CD4-positive, alpha-beta T cell treated with Interleukin-2 at 100 ng/mL for 4 hours (primary cell): ENCODE measurements around the gene SPDYE4.

Source experiments
- DNase-seq: peaks from one replicate; pipeline ENCODE4 v3.0.0-alpha.2; 2020; ENCODE audit warnings: low spot score

SPDYE4 gene

DNA sequence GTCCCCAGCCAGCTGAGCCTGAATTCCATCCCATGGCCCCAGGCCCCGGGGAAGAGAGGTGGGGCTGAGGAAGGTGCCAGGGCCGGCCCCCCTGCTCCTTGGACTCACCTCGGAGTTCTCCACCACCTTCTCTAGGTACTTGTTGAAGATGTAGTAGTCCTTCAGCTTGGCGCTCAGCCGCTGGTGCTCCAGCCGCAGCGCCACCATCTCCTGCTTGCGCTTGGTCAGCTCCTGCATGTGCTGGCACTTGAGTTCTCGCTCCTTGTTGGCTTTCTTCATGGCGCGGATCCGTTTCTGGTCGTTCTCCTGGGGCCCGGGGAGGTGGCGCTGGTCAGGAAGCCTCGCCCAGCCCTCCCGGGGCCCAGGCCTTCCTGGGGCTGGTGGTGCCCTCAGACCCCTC lies 17.0 kb downstream of the SPDYE4 start:
- DNase-seq: no peak

DNA sequence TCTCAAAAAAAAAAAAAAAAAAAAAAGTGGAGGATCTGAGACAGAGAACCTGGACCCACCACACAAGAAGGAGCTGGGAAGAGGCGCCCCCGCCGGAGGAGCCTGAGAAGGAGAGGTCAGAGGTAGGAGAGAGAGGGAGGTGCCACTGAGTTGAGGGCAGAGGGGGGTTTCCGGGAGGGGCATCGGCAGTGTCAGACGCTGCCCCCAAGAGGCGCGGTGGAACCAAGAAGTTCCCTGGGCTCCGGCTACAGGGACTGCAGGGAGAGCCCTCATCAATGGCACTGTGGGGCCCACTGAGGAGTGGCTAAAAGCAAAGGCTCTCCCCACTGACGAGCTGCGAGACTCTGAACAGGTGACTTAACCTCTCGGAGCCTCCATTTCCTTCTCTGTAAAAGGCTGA lies 17.9 kb downstream of the SPDYE4 start:
- DNase-seq: peak; percentile 59

DNA sequence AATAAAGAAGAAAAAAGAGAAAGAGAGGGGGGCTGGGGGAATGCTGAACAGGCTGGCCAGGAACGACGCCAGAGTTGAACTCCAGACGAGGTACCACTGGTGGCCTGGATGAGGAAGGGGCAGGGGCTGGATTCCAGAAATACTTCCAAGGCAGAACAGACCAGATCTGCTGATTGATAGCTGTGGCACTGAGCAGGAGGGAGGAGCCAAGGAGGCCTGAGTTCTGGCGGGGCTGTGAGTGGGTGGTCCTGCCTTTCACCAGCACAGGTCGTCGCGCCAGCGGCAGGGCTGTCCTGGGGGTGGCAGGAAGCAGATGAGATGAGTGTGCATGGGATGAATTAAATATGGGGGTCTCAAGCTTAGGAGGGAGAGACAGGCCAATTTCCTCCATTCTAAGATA lies 19.2 kb downstream of the SPDYE4 start:
- DNase-seq: no peak

DNA sequence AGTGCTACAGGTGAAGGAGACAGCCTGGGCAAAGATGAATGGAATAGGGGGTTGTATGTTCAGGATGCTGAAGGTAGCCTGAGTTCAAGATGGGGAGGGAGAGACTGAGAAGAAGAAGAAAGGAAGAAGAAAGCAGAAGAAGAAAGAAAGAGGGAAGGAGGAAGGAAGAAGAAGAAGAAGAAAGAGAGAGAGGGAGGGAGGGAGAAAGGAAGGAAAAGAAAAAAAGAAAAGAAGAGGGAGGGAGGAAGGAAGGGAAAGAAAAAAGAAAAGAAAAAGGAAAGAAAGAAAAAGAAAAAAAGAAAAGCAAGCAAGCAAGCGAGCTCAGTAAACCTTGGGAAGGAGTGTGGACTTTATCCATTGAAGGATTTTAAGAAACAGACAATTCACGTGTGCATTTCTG lies 21.6 kb downstream of the SPDYE4 start:
- no peak for DNase-seq

DNA sequence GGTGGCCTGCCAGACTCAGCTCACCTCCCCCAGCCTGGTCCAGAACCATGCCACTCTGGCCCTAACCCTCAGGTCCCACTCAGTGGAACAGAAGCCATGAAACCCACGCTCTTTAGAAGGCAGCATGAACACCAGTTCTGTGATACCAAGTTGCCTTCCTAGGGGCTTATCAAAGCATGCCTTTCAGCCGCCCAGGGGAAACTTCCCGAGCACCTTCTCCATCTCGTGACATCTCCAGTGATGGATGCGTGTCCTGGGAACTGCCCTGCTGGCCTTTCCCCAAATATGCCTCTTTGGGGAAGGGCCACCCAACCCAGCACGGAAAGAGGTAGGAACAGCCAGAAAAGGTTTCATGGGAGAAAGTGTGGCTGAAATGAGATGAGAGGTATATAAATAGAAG lies 22.0 kb downstream of the SPDYE4 start:
- DNase-seq: no peak

DNA sequence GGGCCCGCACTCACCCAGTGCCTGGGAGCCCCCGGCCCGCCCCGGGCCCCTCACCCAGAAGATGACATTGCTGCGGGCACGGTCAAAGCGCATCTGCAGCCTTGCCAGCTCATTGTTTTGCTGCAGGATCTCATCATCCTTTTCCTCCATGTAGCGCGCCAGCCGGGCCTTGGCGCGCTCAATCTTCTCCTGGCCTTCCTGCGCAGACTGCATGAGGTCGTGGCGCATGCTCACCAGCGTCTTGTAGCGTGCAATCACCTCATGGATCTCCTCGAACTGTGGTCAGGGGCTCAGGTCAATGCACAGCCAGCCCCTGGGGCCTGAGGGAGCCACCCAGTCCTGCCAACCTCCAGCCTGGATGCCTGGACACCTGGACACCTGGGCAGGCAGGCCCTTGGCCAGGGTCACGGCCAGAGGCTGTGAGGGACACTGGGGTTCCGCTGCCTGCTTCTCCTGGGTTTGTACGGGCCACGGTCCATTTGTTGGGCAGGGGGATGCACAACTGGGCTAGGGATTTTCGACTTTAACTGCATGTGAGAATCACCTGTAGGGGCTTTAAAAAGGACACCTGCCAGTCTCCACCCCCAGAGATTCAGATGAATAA lies 22.9 kb downstream of the SPDYE4 start:
- DNase-seq: no peak

GRCh38 chr17:8734876-8735275 lies 23.5 kb downstream of the SPDYE4 start:
- no peak for DNase-seq

DNA sequence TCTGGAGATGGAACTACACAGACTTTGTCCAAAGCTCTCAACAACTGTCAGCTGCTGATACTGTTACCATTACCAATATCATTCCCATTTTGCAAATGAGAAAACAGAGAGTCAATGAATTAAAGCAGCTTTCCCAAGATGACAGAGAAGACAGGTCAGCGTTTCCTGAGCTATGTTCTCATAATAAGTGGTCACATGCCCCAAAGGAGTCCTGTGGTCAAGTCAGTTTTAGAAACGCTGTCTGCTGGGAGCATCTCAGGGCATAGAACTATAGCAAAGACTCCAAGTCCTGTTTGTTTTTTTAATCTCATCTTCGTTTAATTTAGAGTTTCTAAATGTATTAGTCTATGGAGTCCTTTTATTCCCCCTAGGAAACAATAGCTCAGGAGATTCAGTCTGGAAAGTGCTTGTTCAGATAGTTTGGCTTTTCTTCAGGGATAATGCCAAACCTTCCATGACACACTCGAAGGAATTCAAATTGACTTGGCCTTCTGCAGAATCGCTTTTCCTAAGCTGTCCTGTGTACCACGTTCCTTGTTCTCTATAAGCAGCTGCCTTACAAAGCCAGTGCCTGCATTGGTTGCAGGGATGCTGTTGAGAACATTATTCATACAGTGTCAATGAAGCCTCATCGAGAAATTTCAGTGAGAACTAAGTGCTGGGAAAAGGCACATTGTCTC lies 25.8 kb downstream of the SPDYE4 start:
- DNase-seq: no peak

GRCh38 chr17:8729860-8730259 lies 28.5 kb downstream of the SPDYE4 start:
- DNase-seq: no peak

DNA sequence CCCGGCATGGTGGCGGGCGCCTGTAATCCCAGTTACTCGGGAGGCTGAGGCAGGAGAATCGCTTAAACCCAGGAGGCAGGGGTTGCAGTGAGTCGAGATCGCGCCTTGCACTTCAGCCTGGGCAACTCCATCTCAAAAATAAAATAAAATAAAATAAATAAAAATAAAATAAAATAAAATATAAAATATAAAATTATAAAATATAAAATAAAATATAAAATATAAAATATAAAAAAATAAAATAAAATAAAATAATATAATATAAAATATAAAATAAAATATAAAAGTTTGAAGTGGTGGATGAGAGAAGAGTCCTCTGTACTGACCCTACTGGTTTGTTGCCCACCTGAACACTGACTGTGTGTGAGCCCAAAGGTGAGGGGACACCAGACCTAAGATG lies 28.9 kb downstream of the SPDYE4 start:
- DNase-seq: no peak

DNA sequence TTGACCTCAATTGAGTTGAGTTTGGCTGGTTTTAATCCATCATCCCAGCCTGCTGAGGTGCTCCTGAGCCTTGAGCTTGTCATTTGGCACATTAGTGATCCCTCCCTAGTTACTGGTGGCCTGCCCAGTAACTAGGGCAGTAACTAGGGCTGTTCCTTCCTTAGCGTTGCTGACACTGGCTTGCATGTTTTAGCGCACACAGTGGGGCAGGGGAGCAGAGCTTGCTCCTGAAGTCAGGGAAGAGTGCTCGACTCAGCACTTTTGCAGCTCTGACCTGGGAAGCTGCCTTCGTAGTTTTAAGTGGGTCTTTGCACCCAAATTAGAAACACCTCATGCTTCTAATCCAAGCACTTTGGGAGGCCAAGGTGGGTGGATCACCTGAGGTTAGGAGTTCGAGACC lies 29.4 kb downstream of the SPDYE4 start:
- DNase-seq: no peak

GRCh38 chr17:8728251-8728938 lies 30.0 kb downstream of the SPDYE4 start:
- DNase-seq: no peak

- DNase-seq: no peak
Observed at GRCh38 chr17:8726941-8727555, 31.3 kb downstream of the SPDYE4 start.

GRCh38 chr17:8725881-8726876 lies 32.2 kb downstream of the SPDYE4 start:
- DNase-seq: no peak

DNA sequence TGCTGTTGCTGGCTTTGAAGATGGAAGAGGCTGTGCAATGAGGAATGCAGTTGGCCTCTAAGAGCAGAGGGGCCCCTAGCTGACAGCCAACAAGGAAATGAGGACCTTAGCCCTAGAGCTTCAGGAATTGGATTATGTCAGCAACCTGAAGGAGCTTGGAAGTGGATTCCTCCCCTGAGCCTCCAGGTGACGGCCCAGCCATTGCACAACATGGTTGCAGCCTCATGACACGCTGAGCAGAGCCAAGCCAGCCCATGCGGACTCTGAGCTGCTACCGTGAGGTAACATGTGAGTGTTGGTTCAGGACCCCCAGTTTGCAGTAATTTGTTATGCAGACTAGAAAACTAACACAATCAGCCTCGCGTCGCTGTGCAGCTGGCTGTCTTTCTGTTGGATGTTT lies 33.9 kb downstream of the SPDYE4 start:
- no peak for DNase-seq

DNA sequence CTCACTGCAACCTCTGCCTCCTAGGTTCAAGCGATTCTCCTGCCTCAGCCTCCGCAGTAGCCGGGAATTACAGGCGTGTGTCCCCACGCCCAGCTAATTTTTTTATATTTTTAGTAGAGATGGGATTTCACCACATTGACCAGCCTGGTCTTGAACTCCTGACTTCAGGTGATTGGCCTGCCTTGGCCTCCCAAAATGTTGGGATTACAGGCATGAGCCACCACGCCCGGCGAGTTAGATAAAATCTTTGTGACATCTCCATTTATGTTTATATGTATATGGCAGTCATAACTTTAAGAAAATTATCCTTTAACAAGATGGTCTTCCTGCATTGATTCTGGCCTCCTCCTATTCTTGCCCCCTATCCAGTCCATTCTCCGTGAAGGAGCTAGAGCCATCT lies 37.8 kb downstream of the SPDYE4 start:
- no peak for DNase-seq

DNA sequence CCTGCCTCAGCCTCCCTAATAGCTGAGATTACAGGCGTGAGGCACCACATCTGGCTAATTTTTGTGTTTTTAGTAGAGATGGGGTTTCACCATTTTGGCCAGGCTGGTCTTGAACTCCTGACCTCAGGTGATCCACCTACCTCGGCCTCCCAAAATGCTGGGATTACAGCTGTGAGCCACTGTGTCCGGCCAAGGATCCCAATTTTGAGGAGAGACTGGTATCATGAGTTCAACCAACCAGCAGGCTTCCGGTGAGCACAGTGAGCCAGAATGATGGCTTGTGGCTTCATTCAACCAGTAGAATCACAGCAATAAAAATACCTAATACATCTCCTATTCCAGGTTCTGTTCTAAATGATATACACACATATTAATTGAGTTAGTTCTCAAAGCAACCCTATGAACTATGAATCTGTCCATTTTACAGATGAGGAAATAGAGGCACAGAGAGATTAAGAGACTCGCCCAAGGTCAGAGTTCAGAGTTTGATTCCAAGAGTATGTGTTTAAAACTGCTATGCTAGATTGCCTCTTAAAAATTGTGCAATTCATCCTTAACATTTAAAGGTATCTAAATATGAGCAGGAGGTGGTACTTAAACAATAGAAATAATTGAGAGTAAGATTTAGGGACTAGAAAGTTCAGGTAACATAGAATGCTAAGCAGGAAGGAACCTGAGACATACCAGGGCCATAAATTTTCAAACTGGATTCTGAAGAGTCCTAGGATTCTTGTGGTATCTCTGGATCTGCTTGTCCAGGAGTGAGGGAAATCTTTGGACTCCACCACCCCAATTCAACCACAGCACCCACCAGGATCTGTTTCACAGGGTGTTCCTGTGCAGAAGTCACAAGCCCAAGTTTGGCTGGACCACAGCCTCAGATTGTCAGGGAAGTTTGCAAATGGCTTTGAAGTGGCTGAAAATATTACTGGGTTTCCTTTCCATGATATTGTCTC lies 38.8 kb downstream of the SPDYE4 start:
- no peak for DNase-seq

- DNase-seq: no peak
Observed at GRCh38 chr17:8718001-8718563, 40.3 kb downstream of the SPDYE4 start.

- no peak for DNase-seq
Observed at GRCh38 chr17:8713878-8714277, 44.5 kb downstream of the SPDYE4 start.

- DNase-seq: no peak
Observed at GRCh38 chr17:8713315-8713714, 45.0 kb downstream of the SPDYE4 start.
